K562 (cell line): ENCODE results near the gene PCED1B. TPM values are rescaled to one million over a fixed set of nuclear protein-coding genes. Genes with fewer than 3 reads are reported as not detected.

Source experiments
- ARNT ChIP-seq, 2 experiments: fragments of 450-650 bp; IDR thresholded peaks; 2 replicates each; pipeline ENCODE4 v1.6.1; 2016; ENCODE audit warnings: mild to moderate bottlenecking in 1 of 2
- CHD1 ChIP-seq: fragments of 200-600 bp; sonication (generic); IDR thresholded peaks from one replicate; pipeline ENCODE4 v1.6.1; 2012; ENCODE audit warnings: mild to moderate bottlenecking, moderate library complexity, low read length, inconsistent platforms
- E2F3 ChIP-seq: fragments of 250-450 bp; sonication (Bioruptor Pico); IDR thresholded peaks from 2 replicates; pipeline ENCODE4 v1.4.0; 2020; ENCODE audit warnings: mild to moderate bottlenecking
- EP400 ChIP-seq: fragments of 450-650 bp; IDR thresholded peaks from 2 replicates; pipeline ENCODE4 v1.6.1; 2017; ENCODE audit warnings: antibody characterized with exemption, mild to moderate bottlenecking, moderate library complexity
- EZH2 ChIP-seq: IDR thresholded peaks from 2 replicates; pipeline ENCODE4 v1.6.1; 2012; ENCODE audit warnings: low read depth, mild to moderate bottlenecking, inconsistent platforms, low read length, borderline replicate concordance
- LCOR ChIP-seq: sonication (generic); formaldehyde crosslinking; IDR thresholded peaks from 2 replicates; pipeline ENCODE4 v1.8.0; 2022; ENCODE audit warnings: mild to moderate bottlenecking, missing genetic modification reagents
- MCM5 ChIP-seq: fragments of 450-650 bp; IDR thresholded peaks from 2 replicates; pipeline ENCODE4 v1.6.1; 2016; ENCODE audit warnings: low read depth
- MYC ChIP-seq, 2 experiments: fragments of 250-450 bp in 1 of 2; sonication (Bioruptor Pico) in 1 of 2; IDR thresholded peaks; 2 replicates each; pipeline versions ENCODE4 v1.5.1 to v1.6.1; 2012 to 2021; ENCODE audit warnings: low read depth in 2 of 2, borderline replicate concordance in 1 of 2, improper control_type of control experiment in 1 of 2, low read length in 1 of 2, mild to moderate bottlenecking in 1 of 2, moderate library complexity in 1 of 2
- NBN ChIP-seq: fragments of 450-650 bp; IDR thresholded peaks from 2 replicates; pipeline ENCODE4 v1.6.1; 2016; ENCODE audit warnings: low read depth, mild to moderate bottlenecking
- NFRKB ChIP-seq: fragments of 450-650 bp; IDR thresholded peaks from 2 replicates; pipeline ENCODE4 v1.6.1; 2016; ENCODE audit warnings: low read depth
- NRF1 ChIP-seq, 2 experiments: fragments of 450-650 bp; IDR thresholded peaks in 1 of 2; conservative IDR thresholded peaks in 1 of 2; 2 replicates each; pipeline ENCODE4 v1.6.1; 2014; ENCODE audit warnings: mild to moderate bottlenecking in 2 of 2
- PATZ1 ChIP-seq: fragments of 250-450 bp; sonication (Bioruptor Pico); IDR thresholded peaks from 2 replicates; pipeline ENCODE4 v1.5.0; 2020; ENCODE audit warnings: mild to moderate bottlenecking, borderline replicate concordance
- SMARCE1 ChIP-seq: fragments of 450-650 bp; IDR thresholded peaks from 2 replicates; pipeline ENCODE4 v1.7.1; 2016; ENCODE audit warnings: mild to moderate bottlenecking
- SNAPC5 ChIP-seq: fragments of 250-450 bp; sonication (Bioruptor Pico); IDR thresholded peaks from 2 replicates; pipeline ENCODE4 v1.8.0; 2021; ENCODE audit warnings: moderate library complexity, mild to moderate bottlenecking, inconsistent platforms
- STAT6 ChIP-seq: sonication (generic); formaldehyde crosslinking; IDR thresholded peaks from 2 replicates; pipeline ENCODE4 v1.8.1; 2023; ENCODE audit warnings: mild to moderate bottlenecking, missing genetic modification reagents
- ZBTB2 ChIP-seq: fragments of 450-650 bp; IDR thresholded peaks from 2 replicates; pipeline ENCODE4 v1.6.1; 2016; ENCODE audit warnings: antibody characterized with exemption
- ZNF263 ChIP-seq: sonication (generic); formaldehyde crosslinking; IDR thresholded peaks from 2 replicates; pipeline ENCODE4 v1.8.0; 2022; ENCODE audit warnings: mild to moderate bottlenecking, missing genetic modification reagents, borderline replicate concordance
- polyA plus RNA-seq, 8 experiments: library from polyadenylated mRNA; depleted of rRNA in 4 of 8; stranded (reverse) in 5 of 8; unstranded in 3 of 8; fragments of >200 nt; fragmentation: Nextera tagmentation in 2 of 8; fragmentation: Illumina TruSeq in 1 of 8; extraction: Ambion mirVana in 2 of 8; extraction: Trizol in 1 of 8; gene quantifications; 2 replicates each; pipeline versions ENCODE4 v1.2.1 to v1.2.3, GENCODE V29; 2011 to 2014; ENCODE audit warnings: inconsistent platforms in 1 of 8, missing spikeins in 1 of 8
- total RNA-seq, 7 experiments: library from RNA; depleted of rRNA in 6 of 7; stranded (reverse); fragments of >200 nt in 6 of 7; fragmentation: Illumina TruSeq in 2 of 7; extraction: Trizol in 2 of 7; gene quantifications; 2 replicates each; pipeline versions ENCODE4 v1.2.1 to v1.2.3, GENCODE V29; 2011 to 2021; ENCODE audit warnings: low replicate concordance in 1 of 7

The PCED1B gene
- total and polyA plus RNA-seq, 9 of the 15 experiments (the other 6 are each of a cell fraction or from before 2014, with no cell fraction given), result 1.2 to 9.3 (median 2.5) TPM

DNA sequence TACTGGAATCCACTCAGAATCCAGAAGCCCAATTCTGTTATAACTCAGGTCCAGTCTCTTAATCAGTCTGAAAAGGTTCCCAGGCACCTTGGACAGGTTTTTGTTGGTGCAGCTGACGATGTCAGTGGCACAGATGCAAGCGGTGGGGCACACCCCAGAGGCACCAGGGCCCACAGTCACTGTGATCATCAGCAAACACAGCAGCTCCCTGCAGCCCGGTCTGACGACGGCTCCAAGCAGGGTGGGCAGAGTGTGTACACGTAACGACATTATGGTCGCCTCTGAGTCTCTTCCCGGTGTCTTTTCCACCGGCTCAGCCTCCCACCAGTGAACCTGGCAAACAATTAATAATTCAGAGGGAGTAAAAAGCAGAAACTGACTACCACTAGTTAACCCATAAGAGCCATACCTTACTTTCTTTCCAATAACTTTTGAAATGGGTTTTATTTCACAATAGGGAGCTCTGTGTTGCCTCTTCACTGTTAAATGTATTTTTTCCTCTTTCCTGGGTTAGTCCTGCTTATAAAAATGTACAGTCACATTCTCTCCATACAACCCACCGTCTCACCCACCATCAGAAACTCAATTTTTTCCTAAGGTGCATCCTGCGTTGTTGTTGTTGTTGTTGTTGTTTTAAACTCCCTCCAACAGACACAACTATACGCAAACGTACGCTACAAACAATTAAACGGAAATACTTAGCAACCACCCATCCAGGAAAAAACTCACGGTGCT is 521 bp upstream of the PCED1B start (continued):
- TF ChIP-seq STAT6 (CRISPR knock-in tag) (no peak), MYC (IDR thresholded peaks at IDR 0.05; ENCODE audit: low read depth, low read length) (no peak), MYC (CRISPR knock-in tag; IDR thresholded peaks at IDR 0.05; ENCODE audit: borderline replicate concordance, low read depth) (peak; percentile 20; the same call in 1 of the 2 replicates), ZNF263 (CRISPR knock-in tag) (no peak), SNAPC5 (CRISPR knock-in tag) (no peak), ZBTB2 (no peak), NRF1 (conservative IDR thresholded peaks at IDR 0.05 in 1 of 2, IDR thresholded peaks at IDR 0.05 in 1 of 2) (peak in 1 of 2 experiments; percentile 59; a peak in 1 of 4 replicates), EZH2 (no peak), CHD1 (peak; percentile 26), SMARCE1 (0 out of 2 replicates have a peak, but pooled peaks have one; percentile 35), ARNT (IDR thresholded peaks at IDR 0.05) (0 out of 4 replicates have a peak, but pooled peaks of 1 of the 2 experiments have one; percentile 43), E2F3 (CRISPR knock-in tag) (no peak), NBN (peak; percentile 77; the same call in 1 of the 2 replicates), EP400 (no peak; the same call in 1 of the 2 replicates), LCOR (0 out of 2 replicates have a peak, but pooled peaks have one; percentile 61), PATZ1 (CRISPR knock-in tag) (0 out of 2 replicates have a peak, but pooled peaks have one; percentile 42), MCM5 (no peak), NFRKB (peak; percentile 59; the same call in 1 of the 2 replicates)
